IMR-90 (cell line): ENCODE measurements around the gene SEZ6L2. TPM values are rescaled to one million over a fixed set of nuclear protein-coding genes. Genes with fewer than 3 reads are reported as not detected.

Experiments used
- ATAC-seq: fragments of 200-7000 bp; cut with Tn5 transposase; 2 replicates; pipeline ENCODE4 v1.9.1; 2020; ENCODE audit warnings: low read depth, mild to moderate bottlenecking, moderate library complexity
- BruUV-seq: library from RNA; stranded (reverse); fragments of 400-500 nt; replicated peaks from 2 replicates; lab custom pipeline; 2021; lab: Mats Ljungman, UMichigan
- CTCF ChIA-PET: fragments of 300-600 bp; formaldehyde crosslinking; extraction: SDS; loops from one replicate; lab custom pipeline; 2021; ENCODE audit warnings: antibody characterized with exemption; lab: Yijun Ruan, JAX
- POLR2A ChIA-PET: fragments of 300-600 bp; sonication (Branson Sonifier 250); formaldehyde crosslinking; loops from one replicate; lab custom pipeline; 2022; ENCODE audit warnings: antibody characterized with exemption; ENCODE audit not compliant: unreplicated experiment; lab: Charles Lee
- DNase-seq: peaks from one replicate; pipeline ENCODE4 v3.0.0; 2013
- H2AFZ ChIP-seq: replicated peaks from 2 replicates; pipeline ENCODE3; 2013; ENCODE audit warnings: low read length, mild to moderate bottlenecking; ENCODE audit not compliant: poor library complexity
- H2AK5ac ChIP-seq: 2 replicates; pipeline ENCODE4 v1.6.1; 2013; ENCODE audit warnings: low read depth, low read length, inconsistent platforms
- H2AK9ac ChIP-seq: replicated peaks from 2 replicates; pipeline ENCODE3; 2013; ENCODE audit warnings: mild to moderate bottlenecking, low read depth, low read length, moderate library complexity; ENCODE audit not compliant: poor library complexity
- H2BK120ac ChIP-seq: 2 replicates; pipeline ENCODE4 v1.6.1; 2013; ENCODE audit warnings: low read depth, low read length, inconsistent platforms
- H2BK15ac ChIP-seq: 3 replicates; pipeline ENCODE4 v1.6.1; 2013; ENCODE audit warnings: low read depth, low read length, inconsistent platforms
- H2BK20ac ChIP-seq: 2 replicates; pipeline ENCODE4 v1.6.1; 2013; ENCODE audit warnings: low read depth, mild to moderate bottlenecking, inconsistent platforms, low read length, moderate library complexity
- H2BK5ac ChIP-seq: 2 replicates; pipeline ENCODE4 v1.6.1; 2013; ENCODE audit warnings: mild to moderate bottlenecking, low read depth, low read length, inconsistent platforms; ENCODE audit not compliant: poor library complexity, severe bottlenecking
- H3K14ac ChIP-seq: replicated peaks from 2 replicates; pipeline ENCODE4 v1.6.1; 2013; ENCODE audit warnings: low read depth, low read length, inconsistent platforms
- H3K18ac ChIP-seq: 2 replicates; pipeline ENCODE4 v1.6.1; 2013; ENCODE audit warnings: low read depth, low read length, control low read depth
- H3K23ac ChIP-seq: 2 replicates; pipeline ENCODE4 v1.6.1; 2013; ENCODE audit warnings: low read depth, low read length, inconsistent platforms
- H3K27ac ChIP-seq: 2 replicates; pipeline ENCODE4 v1.5.1; 2013; ENCODE audit warnings: mild to moderate bottlenecking, control low read depth, low read length; ENCODE audit not compliant: insufficient read depth
- H3K27me3 ChIP-seq: 2 replicates; pipeline ENCODE4 v1.6.1; 2013; ENCODE audit warnings: low read length; ENCODE audit not compliant: control insufficient read depth, insufficient read depth
- H3K36me3 ChIP-seq: 2 replicates; pipeline ENCODE4 v1.6.1; 2013; ENCODE audit warnings: low read length, mixed read lengths; ENCODE audit not compliant: control insufficient read depth, insufficient read depth
- H3K4ac ChIP-seq: 2 replicates; pipeline ENCODE4 v1.6.1; 2013; ENCODE audit warnings: low read depth, low read length, inconsistent platforms
- H3K4me1 ChIP-seq: 2 replicates; pipeline ENCODE4 v1.6.1; 2013; ENCODE audit warnings: low read length, mixed read lengths; ENCODE audit not compliant: control insufficient read depth, insufficient read depth
- H3K4me2 ChIP-seq: 2 replicates; pipeline ENCODE4 v1.6.1; 2013; ENCODE audit warnings: low read depth, mild to moderate bottlenecking, control low read depth, low read length, moderate library complexity
- H3K4me3 ChIP-seq: 2 replicates; pipeline ENCODE4 v1.5.1; 2013; ENCODE audit warnings: low read depth, mild to moderate bottlenecking, control low read depth, low read length, moderate library complexity; ENCODE audit not compliant: insufficient read depth
- H3K56ac ChIP-seq: 2 replicates; pipeline ENCODE4 v1.6.1; 2013; ENCODE audit warnings: low read length, inconsistent platforms; ENCODE audit not compliant: insufficient read depth; ENCODE audit errors: extremely low read depth
- H3K79me1 ChIP-seq, 2 experiments: 2 replicates each; pipeline ENCODE4 v1.6.1; 2013; ENCODE audit warnings: low read length in 2 of 2, inconsistent platforms in 1 of 2, low read depth in 1 of 2
- H3K9ac ChIP-seq: 2 replicates; pipeline ENCODE4 v1.6.1; 2013; ENCODE audit warnings: low read depth, low read length, control low read depth
- H3K9me1 ChIP-seq: 2 replicates; pipeline ENCODE4 v1.6.1; 2013; ENCODE audit warnings: low read length, inconsistent platforms; ENCODE audit not compliant: insufficient read depth
- H3K9me3 ChIP-seq: 2 replicates; pipeline ENCODE4 v1.6.1; 2013; ENCODE audit warnings: low read length; ENCODE audit not compliant: control insufficient read depth, insufficient read depth
- H4K20me1 ChIP-seq: 2 replicates; pipeline ENCODE4 v1.6.1; 2013; ENCODE audit warnings: low read length, inconsistent platforms; ENCODE audit not compliant: insufficient read depth
- H4K5ac ChIP-seq: 2 replicates; pipeline ENCODE4 v1.6.1; 2013; ENCODE audit warnings: mild to moderate bottlenecking, low read depth, low read length, control low read depth
- H4K8ac ChIP-seq, 2 experiments: 2 replicates each; pipeline ENCODE4 v1.6.1; 2013; ENCODE audit warnings: low read depth in 2 of 2, low read length in 2 of 2, control low read depth in 1 of 2, inconsistent platforms in 1 of 2
- H4K91ac ChIP-seq: 2 replicates; pipeline ENCODE4 v1.6.1; 2013; ENCODE audit warnings: low read depth, low read length, inconsistent platforms; ENCODE audit not compliant: insufficient read depth
- BHLHE40 ChIP-seq: fragments of 150-350 bp; IDR thresholded peaks from 2 replicates; pipeline ENCODE4 v1.6.1; 2016; ENCODE audit warnings: mild to moderate bottlenecking, low read depth, low read length
- CEBPB ChIP-seq: IDR thresholded peaks from 2 replicates; pipeline ENCODE4 v1.6.1; 2012; ENCODE audit warnings: low read depth, low read length, improper control_type of control experiment
- CHD1 ChIP-seq: IDR thresholded peaks from 2 replicates; pipeline ENCODE4 v1.6.1; 2012; ENCODE audit warnings: low read depth, low read length, improper control_type of control experiment
- FOS ChIP-seq: fragments of 150-350 bp; IDR thresholded peaks from 2 replicates; pipeline ENCODE4 v1.6.1; 2016; ENCODE audit warnings: low read depth, low read length
- MAFK ChIP-seq: IDR thresholded peaks from 2 replicates; pipeline ENCODE4 v1.6.1; 2012; ENCODE audit warnings: low read depth, low read length, improper control_type of control experiment
- MAZ ChIP-seq: IDR thresholded peaks from 2 replicates; pipeline ENCODE4 v1.6.1; 2012; ENCODE audit warnings: low read depth, mild to moderate bottlenecking, low read length, improper control_type of control experiment, moderate library complexity, borderline replicate concordance
- MXI1 ChIP-seq: IDR thresholded peaks from 2 replicates; pipeline ENCODE4 v1.6.1; 2012; ENCODE audit warnings: low read depth, mild to moderate bottlenecking, low read length, moderate library complexity, borderline replicate concordance
- NFE2L2 ChIP-seq: fragments of 150-350 bp; IDR thresholded peaks from 2 replicates; pipeline ENCODE4 v1.6.1; 2016; ENCODE audit warnings: low read depth, mild to moderate bottlenecking, low read length
- POLR2A ChIP-seq: IDR thresholded peaks from 2 replicates; pipeline ENCODE4 v1.6.1; 2012; ENCODE audit warnings: mild to moderate bottlenecking, low read depth, low read length
- RAD21 ChIP-seq: IDR thresholded peaks from 2 replicates; pipeline ENCODE4 v1.6.1; 2012; ENCODE audit warnings: low read length, improper control_type of control experiment
- RCOR1 ChIP-seq: IDR thresholded peaks from 2 replicates; pipeline ENCODE4 v1.6.1; 2012; ENCODE audit warnings: mild to moderate bottlenecking, low read length, improper control_type of control experiment; ENCODE audit not compliant: insufficient replicate concordance
- RFX5 ChIP-seq: IDR thresholded peaks from 2 replicates; pipeline ENCODE4 v1.8.0; 2012; ENCODE audit warnings: low read depth, mild to moderate bottlenecking, low read length, moderate library complexity
- SMC3 ChIP-seq: fragments of 150-350 bp; IDR thresholded peaks from 2 replicates; pipeline ENCODE4 v1.6.1; 2016; ENCODE audit warnings: low read depth, mild to moderate bottlenecking, antibody characterized with exemption, low read length, moderate library complexity
- WGBS, 2 experiments: methylation state at CpG; one replicate each; pipeline versions ENCODE4 v1.1.5 to v1.1.7; 2013; ENCODE audit warnings: missing lambda C conversion rate in 2 of 2; ENCODE audit not compliant: insufficient read length in 1 of 2; ENCODE audit errors: extremely low coverage in 2 of 2; 5-methylcytosine and 5-hydroxymethylcytosine counted together
- dilution Hi-C: fragments of 300-500 bp; cut with HindIII; formaldehyde crosslinking; loops from one replicate; pipeline ENCODE4 v1.14.3; 2018; ENCODE audit warnings: low sequenced_read_pairs; ENCODE audit not compliant: unreplicated experiment
- in situ Hi-C: fragments of 300-500 bp; cut with MboI; formaldehyde crosslinking; loops from 3 replicates; pipeline ENCODE4 v1.14.3; 2019; ENCODE audit warnings: low sequenced_read_pairs, inconsistent platforms, mixed read lengths
- intact Hi-C: fragments of 100-400 bp; cut with micrococcal nuclease; formaldehyde crosslinking; loops from 2 replicates; pipeline ENCODE4 v1.10.0; 2022
- polyA plus RNA-seq, 3 experiments: library from polyadenylated mRNA; depleted of rRNA; stranded (reverse); fragments of >200 nt; gene quantifications; 2 replicates each; pipeline ENCODE4 v1.2.3, GENCODE V29; 2012; ENCODE audit warnings: low replicate concordance in 1 of 3
- total RNA-seq: library from RNA; depleted of rRNA; stranded (reverse); fragments of >200 nt; gene quantifications from 2 replicates; pipeline ENCODE4 v1.2.3, GENCODE V29; 2012
- TF ChIP-seq, protein P1 (sequence below): conservative IDR thresholded peaks from 2 replicates; pipeline ENCODE4 v1.5.1; 2012; ENCODE audit warnings: mild to moderate bottlenecking, low read depth, low read length, improper control_type of control experiment
- TF ChIP-seq, protein P2 (sequence below): fragments of 150-350 bp; IDR thresholded peaks from 2 replicates; pipeline ENCODE4 v1.6.1; 2017; ENCODE audit warnings: mild to moderate bottlenecking, antibody characterized with exemption, low read length, low read depth

Gene SEZ6L2
- total and polyA plus RNA-seq, 2 of the 4 experiments (the other 2 are of a cell fraction) = 0.72 to 10.5 TPM

DNA sequence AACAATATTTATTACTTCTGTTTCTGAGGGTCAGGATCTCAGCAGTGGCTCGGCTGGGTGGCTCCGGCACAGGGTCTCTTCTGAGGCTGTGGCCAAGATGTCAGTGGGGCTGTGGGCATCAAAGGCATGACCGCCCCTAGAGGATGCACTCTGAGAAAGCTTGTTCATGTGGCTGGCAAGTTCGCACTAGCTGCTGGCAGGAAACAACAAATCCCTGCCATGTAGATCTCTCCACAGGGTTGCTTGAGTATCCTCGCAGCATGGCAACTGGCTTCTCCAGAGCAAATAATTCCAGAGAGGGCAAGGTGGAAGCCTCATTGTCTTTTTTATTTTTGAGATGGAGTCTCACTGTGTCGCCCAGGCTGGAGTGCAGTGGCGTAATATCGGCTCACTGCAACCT, 14.2 kb upstream of the SEZ6L2 start:
- in situ Hi-C loops = no loop called here

More for the DNA sequence above, 14.2 kb upstream of the SEZ6L2 start:
- H3K79me1 ChIP-seq = peaks cover 10 to 35% of the 10 kb centered on the region in 2 experiments; a peak in 3 of 4 replicates
- no peaks in the 10 kb centered on the region; the same call in none of the 2 replicates for H3K4me1 ChIP-seq
- no peak overlapping the region for H2AK9ac ChIP-seq
- no peak overlapping the region for H2BK5ac ChIP-seq
- no peak overlapping the region for H2BK120ac ChIP-seq
- H3K9ac ChIP-seq = no peak overlapping the region
- CTCF ChIA-PET = no interaction called here
- H3K4me2 ChIP-seq = no peak overlapping the region
- no peak overlapping the region for H3K18ac ChIP-seq
- no peaks in the 10 kb centered on the region for H3K27me3 ChIP-seq
- H3K56ac ChIP-seq = no peak overlapping the region
- H4K20me1 ChIP-seq = peaks cover 6% of the 10 kb centered on the region; the same call in 1 of the 2 replicates
- H4K8ac ChIP-seq = no peak overlapping the region
- H2BK15ac ChIP-seq = no peak overlapping the region
- H3K4ac ChIP-seq = no peak overlapping the region
- no peak overlapping the region for H2BK20ac ChIP-seq
- H3K9me3 ChIP-seq = no peaks in the 10 kb centered on the region
- intact Hi-C loops = no loop called here
- no peak overlapping the region for H3K23ac ChIP-seq
- peaks cover 20% of the 10 kb centered on the region for H3K9me1 ChIP-seq
- WGBS, 2 experiments = 100% methylated on average over 2 of the region's 8 CpGs; no CpG with 5 or more reads in 1 of the 2 experiments
- H3K14ac ChIP-seq = no peak overlapping the region
- BruUV-seq = no TSS peak
- ATAC-seq (no peak), DNase-seq (no peak)
- dilution Hi-C loops = no loop called here
- POLR2A ChIA-PET = no interaction called here
- no peak overlapping the region for H2AFZ ChIP-seq
- H4K5ac ChIP-seq = no peak overlapping the region
- H2AK5ac ChIP-seq = no peak overlapping the region
- no peak for TF ChIP-seq BHLHE40
- TF ChIP-seq RCOR1 = no peak
- TF ChIP-seq, protein P1, sequence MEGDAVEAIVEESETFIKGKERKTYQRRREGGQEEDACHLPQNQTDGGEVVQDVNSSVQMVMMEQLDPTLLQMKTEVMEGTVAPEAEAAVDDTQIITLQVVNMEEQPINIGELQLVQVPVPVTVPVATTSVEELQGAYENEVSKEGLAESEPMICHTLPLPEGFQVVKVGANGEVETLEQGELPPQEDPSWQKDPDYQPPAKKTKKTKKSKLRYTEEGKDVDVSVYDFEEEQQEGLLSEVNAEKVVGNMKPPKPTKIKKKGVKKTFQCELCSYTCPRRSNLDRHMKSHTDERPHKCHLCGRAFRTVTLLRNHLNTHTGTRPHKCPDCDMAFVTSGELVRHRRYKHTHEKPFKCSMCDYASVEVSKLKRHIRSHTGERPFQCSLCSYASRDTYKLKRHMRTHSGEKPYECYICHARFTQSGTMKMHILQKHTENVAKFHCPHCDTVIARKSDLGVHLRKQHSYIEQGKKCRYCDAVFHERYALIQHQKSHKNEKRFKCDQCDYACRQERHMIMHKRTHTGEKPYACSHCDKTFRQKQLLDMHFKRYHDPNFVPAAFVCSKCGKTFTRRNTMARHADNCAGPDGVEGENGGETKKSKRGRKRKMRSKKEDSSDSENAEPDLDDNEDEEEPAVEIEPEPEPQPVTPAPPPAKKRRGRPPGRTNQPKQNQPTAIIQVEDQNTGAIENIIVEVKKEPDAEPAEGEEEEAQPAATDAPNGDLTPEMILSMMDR = no peak
- TF ChIP-seq, protein P2, sequence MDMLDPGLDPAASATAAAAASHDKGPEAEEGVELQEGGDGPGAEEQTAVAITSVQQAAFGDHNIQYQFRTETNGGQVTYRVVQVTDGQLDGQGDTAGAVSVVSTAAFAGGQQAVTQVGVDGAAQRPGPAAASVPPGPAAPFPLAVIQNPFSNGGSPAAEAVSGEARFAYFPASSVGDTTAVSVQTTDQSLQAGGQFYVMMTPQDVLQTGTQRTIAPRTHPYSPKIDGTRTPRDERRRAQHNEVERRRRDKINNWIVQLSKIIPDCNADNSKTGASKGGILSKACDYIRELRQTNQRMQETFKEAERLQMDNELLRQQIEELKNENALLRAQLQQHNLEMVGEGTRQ = no peak
- TF ChIP-seq MAZ = no peak
- no peak for TF ChIP-seq CEBPB
- TF ChIP-seq MXI1 = no peak
- no peak for TF ChIP-seq NFE2L2
- TF ChIP-seq CHD1 = no peak
- no peak for TF ChIP-seq SMC3
- no peak for TF ChIP-seq RFX5
- TF ChIP-seq FOS = no peak
- TF ChIP-seq RAD21 = no peak
- TF ChIP-seq MAFK = no peak
- no peak for TF ChIP-seq POLR2A
- H4K91ac ChIP-seq = no peak overlapping the region
- H3K27ac ChIP-seq = no peak overlapping the region
- H3K36me3 ChIP-seq = peaks cover 13% of the 10 kb centered on the region
- no peak overlapping the region for H3K4me3 ChIP-seq
